Measurements from ENCODE around the gene LILRB2.

DNA sequence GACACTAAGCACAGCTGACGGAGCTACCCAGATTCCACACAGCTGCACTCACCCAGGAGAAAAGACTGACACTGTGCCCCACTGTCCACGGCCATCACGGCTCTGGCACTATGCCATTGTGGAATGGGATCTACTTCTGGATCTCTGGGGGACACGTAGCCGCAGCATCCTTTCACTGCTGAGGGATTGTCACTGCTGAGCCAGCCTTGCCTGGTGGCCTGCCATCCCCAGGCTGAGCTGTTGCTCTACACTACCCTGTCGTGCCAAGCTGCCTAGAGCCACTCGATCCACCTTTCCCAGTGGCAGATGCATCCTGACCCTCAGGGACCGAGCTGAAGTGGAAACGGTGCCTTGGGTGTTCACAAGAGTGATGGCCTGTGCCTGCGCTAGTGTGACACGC is 18.8 kb downstream of the LILRB2 start:
- TF ChIP-seq, protein P1, sequence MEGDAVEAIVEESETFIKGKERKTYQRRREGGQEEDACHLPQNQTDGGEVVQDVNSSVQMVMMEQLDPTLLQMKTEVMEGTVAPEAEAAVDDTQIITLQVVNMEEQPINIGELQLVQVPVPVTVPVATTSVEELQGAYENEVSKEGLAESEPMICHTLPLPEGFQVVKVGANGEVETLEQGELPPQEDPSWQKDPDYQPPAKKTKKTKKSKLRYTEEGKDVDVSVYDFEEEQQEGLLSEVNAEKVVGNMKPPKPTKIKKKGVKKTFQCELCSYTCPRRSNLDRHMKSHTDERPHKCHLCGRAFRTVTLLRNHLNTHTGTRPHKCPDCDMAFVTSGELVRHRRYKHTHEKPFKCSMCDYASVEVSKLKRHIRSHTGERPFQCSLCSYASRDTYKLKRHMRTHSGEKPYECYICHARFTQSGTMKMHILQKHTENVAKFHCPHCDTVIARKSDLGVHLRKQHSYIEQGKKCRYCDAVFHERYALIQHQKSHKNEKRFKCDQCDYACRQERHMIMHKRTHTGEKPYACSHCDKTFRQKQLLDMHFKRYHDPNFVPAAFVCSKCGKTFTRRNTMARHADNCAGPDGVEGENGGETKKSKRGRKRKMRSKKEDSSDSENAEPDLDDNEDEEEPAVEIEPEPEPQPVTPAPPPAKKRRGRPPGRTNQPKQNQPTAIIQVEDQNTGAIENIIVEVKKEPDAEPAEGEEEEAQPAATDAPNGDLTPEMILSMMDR (IDR thresholded peaks at IDR 0.05; ENCODE audit: low read length) = no peak
- TF ChIP-seq EZH2 (IDR thresholded peaks at IDR 0.05; ENCODE audit: borderline replicate concordance, low read length) = no peak

Data from OCI-LY1 (cell line).